HG03039 (cell line): ENCODE measurements around the gene OLFML2A.

ENCODE experiments used
- ATAC-seq: cut with Tn5 transposase; IDR thresholded peaks from one replicate; pipeline ENCODE4 v1.9.1; 2021; ENCODE audit warnings: mild to moderate bottlenecking, moderate library complexity; ENCODE audit not compliant: unreplicated experiment

Gene OLFML2A

DNA sequence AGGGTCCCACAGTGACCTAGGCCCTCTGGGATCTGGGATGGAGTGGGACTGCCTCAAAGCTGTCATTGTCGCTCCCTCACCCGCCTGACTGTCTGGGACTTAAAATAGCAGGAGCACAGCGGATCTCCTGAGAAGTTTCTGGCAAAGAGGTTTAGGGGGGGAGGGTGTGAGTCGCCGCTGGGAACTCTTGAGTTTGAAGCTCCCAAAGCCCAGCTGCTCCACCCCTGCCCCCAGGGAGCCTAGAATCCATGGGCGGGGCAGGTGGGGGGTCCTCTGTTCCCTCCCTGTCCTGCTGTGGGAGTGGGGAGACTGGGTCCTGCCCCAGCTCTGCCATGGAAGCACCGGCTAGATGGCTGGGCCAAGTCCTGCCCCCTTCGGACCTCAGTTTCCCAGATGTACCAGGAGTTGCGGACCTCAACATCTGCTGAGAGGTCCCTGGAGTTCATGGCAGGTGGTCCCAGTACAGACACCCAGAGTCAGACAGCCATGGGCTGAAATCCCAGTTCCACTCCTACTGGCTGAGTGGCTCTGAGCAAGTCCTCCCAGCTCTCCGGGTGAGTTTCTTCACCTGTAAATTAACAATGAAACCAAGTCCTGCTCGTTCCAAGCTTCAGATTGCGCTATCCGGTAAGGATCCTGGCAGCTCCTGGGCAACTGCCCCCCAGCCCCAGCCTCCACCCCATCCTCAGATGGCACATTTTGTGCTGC is 75.3 kb downstream of the OLFML2A start:
- ATAC-seq, result no peak

DNA sequence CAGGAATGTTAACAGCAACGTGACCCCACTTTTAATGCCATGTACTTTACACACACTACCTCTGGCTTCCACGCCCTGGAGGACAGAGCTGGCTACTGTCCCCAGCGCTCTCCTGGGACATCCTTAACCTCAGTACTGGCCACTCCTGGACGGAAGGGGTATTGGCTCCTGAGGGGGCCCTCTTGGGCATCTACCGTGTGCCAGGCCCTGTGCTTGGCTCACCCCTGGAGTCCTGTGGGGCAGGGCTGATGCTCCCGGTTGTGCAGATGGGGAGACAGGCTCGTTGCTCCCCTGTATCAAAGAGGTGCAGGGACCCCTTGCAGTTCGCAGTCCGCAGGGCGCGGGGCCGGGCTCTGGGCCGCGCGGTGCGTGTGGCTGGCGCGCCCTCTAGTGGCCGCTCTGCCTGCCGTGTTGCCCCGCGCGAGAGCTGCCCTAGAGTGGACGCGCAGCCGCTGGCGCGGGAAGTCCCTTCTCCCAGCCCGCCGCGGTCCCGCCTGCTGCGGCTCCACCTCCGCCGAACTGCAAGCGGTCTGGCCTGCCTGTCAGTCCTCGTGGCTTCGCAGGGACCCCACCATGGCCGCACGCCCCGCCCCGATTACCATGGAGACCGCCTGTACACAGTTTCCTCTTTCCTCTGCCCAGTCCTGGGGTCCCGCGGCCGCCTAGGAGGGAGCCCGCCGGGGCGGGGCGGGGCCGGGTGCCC is 76.0 kb downstream of the OLFML2A start, which contains the start of gene WDR38:
Gene WDR38 (plus strand): TSS at position 632 of the 703 bp plus-strand sequence. CDS start 72 bp downstream, outside the sequence.
- ATAC-seq, result peak; percentile 56

GRCh38 chr9:124853605-124854143 is 76.7 kb downstream of the OLFML2A start:
- ATAC-seq, result peak; percentile 3

GRCh38 chr9:124854161-124854560 is 77.2 kb downstream of the OLFML2A start:
- ATAC-seq, result no peak

DNA sequence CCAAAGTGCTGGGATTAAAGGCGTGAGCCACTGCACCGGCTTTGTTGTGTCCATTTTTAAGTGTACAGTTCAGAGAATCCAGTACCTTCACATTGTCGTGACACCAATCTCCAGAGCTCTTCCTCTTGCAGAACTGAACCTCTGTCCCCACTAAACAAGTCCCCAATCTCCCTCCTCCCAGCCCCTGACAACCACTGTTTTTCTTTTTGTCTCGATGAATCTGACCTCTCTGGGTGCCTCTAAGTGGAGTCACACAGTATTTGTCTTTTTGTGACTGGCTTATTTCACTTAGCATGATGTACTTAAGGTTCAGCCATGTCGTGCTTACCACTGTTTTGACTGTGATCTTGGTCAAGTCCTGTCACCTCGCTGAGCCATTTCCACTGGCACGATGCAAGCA is 77.9 kb downstream of the OLFML2A start:
- no peak for ATAC-seq

GRCh38 chr9:124855566-124855943 is 78.6 kb downstream of the OLFML2A start:
- ATAC-seq, result no peak

DNA sequence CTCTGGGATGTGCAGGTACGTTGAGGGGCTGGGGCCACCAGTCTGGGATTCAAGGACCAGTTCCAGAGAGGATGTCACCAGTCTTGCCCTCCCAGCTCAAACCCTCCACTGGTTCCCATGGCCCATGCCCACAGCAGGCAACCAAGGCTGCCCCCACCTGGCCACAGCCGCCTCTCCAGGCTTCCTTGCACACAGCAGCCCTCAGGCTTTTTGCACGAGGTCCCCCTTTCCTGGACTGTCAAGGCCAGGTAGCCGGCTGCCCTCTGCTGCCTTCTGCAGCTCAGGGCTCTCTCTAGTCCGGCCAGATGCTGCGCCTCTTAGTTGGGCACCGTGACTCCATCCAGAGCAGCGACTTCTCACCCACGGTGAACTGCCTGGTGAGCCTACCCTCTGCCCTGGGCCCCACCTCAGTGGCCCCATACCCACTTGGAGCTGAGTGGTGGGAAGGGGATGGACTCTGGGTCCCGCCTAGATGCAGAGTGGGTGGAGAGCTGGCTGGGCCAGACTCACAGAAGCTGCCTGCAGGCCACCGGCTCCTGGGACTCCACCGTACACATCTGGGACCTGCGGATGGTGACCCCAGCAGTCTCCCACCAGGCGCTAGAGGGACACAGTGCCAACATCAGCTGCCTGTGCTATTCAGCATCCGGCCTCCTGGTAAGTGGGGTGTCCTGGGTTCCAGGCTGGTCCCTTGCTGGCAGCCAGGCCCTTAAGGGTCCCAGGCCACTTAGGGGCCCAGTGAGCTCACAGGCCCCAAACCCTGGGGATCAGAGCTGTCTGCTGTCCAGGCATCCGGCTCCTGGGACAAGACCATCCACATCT is 79.2 kb downstream of the OLFML2A start:
- ATAC-seq, result no peak

DNA sequence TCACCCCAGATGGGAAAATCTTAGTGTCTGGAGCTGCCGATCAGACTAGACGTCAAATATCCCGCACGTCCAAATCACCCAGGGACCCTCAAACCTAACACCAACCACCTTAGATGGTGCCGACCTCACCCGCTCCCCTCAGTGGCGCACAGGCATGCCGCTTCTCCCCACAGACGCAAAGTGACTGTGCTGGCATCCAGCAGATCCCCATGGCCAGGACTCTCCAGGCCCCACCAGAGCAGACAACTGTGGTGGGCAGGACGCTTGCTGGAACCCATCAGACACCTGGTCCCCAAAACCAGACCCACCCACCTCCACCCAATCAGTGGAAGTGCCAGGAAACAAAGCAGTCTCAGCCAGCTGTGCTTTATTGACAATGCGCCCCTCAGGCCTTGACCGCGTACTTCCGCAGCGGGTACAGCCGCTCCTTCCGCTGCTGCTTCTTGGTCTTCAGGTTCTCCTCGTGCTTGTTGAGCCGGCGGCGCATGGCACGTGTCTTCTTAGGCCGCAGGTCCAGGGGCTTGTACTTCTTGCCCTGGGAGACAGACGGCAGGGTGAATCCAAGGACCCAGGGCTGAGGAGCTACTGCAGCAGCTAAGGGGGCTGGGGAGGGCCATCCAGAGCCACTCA is 80.7 kb downstream of the OLFML2A start:
- no peak for ATAC-seq

- ATAC-seq, result no peak
Measured at GRCh38 chr9:124858330-124859046, 81.6 kb downstream of the OLFML2A start.

DNA sequence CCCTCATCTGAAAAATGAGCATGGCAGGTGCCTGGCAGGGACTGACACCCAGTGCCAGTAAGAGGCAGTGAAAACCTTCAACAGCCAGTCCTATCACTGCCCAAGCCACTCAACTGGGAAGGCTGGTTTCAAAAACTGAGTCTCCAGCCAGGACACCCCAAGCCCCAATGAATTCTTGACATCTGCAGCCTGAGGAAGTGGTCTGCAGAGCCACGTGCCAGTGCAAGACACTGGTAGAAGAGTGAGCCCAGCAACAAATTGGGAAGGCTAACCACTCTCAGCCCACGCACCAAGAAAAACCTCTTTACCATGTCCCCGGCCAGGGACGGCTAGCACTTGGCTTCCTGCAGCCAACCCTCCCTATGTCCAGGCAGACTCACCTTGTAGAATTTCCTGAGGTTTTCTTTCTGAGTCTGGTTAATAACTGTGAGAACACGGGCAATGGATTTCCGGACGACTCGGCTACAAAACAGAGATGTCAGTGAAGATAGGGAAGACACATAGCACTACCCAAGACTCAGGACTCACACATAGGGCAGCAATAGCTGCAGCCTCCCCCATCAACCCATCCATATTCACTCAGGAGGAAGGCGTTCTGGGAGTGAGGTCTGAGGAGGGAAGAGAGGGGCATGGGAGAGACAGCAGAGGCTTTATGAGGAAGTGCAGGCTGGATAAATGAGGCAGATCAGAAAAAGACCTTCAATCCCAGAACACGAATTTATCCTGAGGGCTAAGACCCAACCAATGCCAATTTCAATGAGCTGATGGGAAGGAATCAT is 83.1 kb downstream of the OLFML2A start:
- ATAC-seq, result no peak

DNA sequence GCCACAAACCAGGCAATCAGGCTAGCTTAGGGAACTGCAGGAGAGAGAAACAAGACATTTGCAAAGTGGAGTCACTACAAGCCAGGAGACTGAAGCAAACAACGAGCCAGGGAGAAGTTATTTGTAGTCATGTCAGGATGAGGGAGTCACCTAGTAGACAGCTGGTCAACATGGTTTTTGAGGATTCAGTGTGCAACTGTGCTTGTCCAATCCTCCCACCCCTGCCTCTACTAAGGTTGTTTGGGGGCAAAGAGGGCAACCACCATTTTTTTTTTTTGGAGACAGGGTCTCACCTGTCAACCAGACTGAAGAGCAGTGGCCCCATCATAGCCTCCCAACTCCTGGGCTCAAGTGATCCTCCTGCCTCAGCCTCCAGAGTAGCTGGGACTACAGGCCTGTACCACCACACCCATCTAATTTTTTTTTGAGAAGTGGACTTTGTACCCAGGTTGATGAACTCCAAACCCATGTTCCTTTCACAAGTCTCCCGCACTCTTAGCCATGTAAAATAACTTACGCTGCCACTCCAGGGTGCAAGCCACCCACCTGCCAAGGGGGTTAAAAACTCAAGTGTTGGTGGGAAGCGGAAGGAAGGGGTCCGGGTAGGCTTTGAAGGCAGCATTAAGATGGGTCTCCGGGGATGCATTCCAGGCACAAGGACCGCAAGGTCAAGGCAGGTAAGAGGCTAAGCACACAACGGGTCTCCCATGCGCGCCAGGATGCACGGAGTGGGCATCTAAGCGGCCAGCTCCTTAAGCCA is 83.8 kb downstream of the OLFML2A start:
- no peak for ATAC-seq

GRCh38 chr9:124861342-124862229 is 84.7 kb downstream of the OLFML2A start, which contains the start of the genes ARPC5L and RPL35:
Gene ARPC5L (plus strand): TSS chr9:124862130. CDS start chr9:124869291, 7,161 bp downstream.
Gene RPL35 (minus strand): TSS chr9:124861957. CDS start chr9:124861912, 45 bp downstream.
- ATAC-seq, result peak; percentile 89

DNA sequence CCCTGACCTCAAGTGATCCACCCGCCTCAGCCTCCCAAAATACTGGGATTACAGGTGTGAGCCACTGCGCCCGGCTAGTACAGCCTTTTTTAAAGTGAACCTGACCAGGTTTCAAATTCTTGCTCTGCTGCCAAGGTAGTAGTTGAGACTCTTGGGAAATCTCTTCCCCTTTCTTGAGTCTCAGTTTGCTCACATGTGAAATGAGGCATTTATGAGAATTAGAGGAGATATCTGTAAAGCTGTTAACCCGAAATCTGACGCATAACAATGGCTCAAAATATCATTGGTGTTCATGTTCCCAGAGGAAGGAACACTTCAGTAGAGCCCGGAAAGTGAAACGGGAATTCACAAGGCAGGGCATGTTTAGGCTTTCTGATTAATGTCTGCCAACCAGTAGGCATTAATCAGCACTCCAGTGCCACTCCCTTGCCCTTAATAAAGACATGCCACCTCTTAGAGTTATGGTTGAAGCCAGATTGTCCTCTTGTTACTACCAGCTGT is 86.5 kb downstream of the OLFML2A start:
- no peak for ATAC-seq
